ENCODE data around the gene REG3G.

REG3G gene

DNA sequence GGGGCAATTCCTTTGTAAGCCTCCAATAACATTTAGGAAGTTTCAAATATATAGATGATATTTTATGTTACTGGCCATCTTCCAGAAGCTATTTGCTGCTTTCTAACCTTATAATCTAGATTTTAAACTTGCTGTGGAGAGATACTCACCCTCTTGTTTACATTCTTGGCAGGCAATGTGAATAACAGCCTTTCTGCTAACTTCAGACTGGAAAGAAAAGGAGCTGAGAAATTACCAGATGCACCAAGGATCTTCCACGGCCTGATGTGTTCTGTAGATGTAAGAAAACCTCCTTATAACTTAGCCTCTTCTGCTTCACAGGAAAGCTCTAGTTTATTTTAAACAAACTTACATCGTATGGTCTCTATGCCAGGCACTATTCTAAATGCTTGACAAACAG, 45.6 kb downstream of the REG3G start:
- no peak for DNase-seq
- Mint-ChIP-seq H3K27ac (no peak overlapping the region), H3K4me3 (no peak overlapping the region), H3K36me3 (ENCODE audit: low read depth) (no peaks in the 10 kb centered on the region), H3K4me1 (no peaks in the 10 kb centered on the region), H3K27me3 (ENCODE audit: low read depth, poor library complexity) (no peaks in the 10 kb centered on the region), H3K9me3 (peaks cover 4% of the 10 kb centered on the region)
- TF ChIP-seq, protein P1, sequence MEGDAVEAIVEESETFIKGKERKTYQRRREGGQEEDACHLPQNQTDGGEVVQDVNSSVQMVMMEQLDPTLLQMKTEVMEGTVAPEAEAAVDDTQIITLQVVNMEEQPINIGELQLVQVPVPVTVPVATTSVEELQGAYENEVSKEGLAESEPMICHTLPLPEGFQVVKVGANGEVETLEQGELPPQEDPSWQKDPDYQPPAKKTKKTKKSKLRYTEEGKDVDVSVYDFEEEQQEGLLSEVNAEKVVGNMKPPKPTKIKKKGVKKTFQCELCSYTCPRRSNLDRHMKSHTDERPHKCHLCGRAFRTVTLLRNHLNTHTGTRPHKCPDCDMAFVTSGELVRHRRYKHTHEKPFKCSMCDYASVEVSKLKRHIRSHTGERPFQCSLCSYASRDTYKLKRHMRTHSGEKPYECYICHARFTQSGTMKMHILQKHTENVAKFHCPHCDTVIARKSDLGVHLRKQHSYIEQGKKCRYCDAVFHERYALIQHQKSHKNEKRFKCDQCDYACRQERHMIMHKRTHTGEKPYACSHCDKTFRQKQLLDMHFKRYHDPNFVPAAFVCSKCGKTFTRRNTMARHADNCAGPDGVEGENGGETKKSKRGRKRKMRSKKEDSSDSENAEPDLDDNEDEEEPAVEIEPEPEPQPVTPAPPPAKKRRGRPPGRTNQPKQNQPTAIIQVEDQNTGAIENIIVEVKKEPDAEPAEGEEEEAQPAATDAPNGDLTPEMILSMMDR (IDR thresholded peaks at IDR 0.05) = no peak
